Neural progenitor cell (in vitro differentiated cells): ENCODE measurements around the gene CYFIP1. TPM values are rescaled to one million over a fixed set of nuclear protein-coding genes. Genes with fewer than 3 reads are reported as not detected.
A peak's percentile ranks its signal among the peaks of the same experiment; 100 is the strongest.

Experiments
- DNase-seq: peaks from one replicate; pipeline ENCODE4 v3.0.0-alpha.2; 2016; ENCODE audit warnings: low spot score
- H2AFZ ChIP-seq: fragments of 200-600 bp; sonication (generic); replicated peaks from 2 replicates; pipeline ENCODE4 v1.6.1; 2016; ENCODE audit warnings: antibody characterized with exemption
- H3F3A ChIP-seq: fragments of 200-600 bp; sonication (generic); 2 replicates; pipeline ENCODE4 v1.6.1; 2016; ENCODE audit warnings: antibody characterized with exemption, low read depth
- H3K27ac ChIP-seq: fragments of 200-600 bp; sonication (generic); 2 replicates; pipeline ENCODE4 v1.5.1; 2016; ENCODE audit warnings: mild to moderate bottlenecking
- H3K27me3 ChIP-seq: fragments of 200-600 bp; sonication (generic); 2 replicates; pipeline ENCODE4 v1.6.1; 2016; ENCODE audit warnings: mild to moderate bottlenecking, moderate library complexity
- H3K36me3 ChIP-seq: fragments of 200-600 bp; sonication (generic); 2 replicates; pipeline ENCODE4 v1.5.1; 2016
- H3K4me1 ChIP-seq: fragments of 200-600 bp; sonication (generic); 2 replicates; pipeline ENCODE4 v1.6.1; 2016; ENCODE audit warnings: mixed run types
- H3K4me2 ChIP-seq: fragments of 200-600 bp; sonication (generic); 2 replicates; pipeline ENCODE4 v1.6.1; 2016
- H3K4me3 ChIP-seq: fragments of 200-600 bp; sonication (generic); 2 replicates; pipeline ENCODE4 v1.5.1; 2016
- H3K79me2 ChIP-seq: fragments of 200-600 bp; sonication (generic); 2 replicates; pipeline ENCODE4 v1.6.1; 2016; ENCODE audit warnings: low read depth
- H3K9ac ChIP-seq: fragments of 200-600 bp; sonication (generic); 2 replicates; pipeline ENCODE4 v1.6.1; 2016
- H3K9me3 ChIP-seq: fragments of 200-600 bp; sonication (generic); 2 replicates; pipeline ENCODE4 v1.5.1; 2016; ENCODE audit warnings: low read depth
- H4K20me1 ChIP-seq: fragments of 200-600 bp; sonication (generic); 2 replicates; pipeline ENCODE4 v1.6.1; 2016; ENCODE audit warnings: low read depth
- H3K27ac Mint-ChIP-seq: 3 replicates; pipeline ENCODE4 v1.8.0; 2021; ENCODE audit warnings: mixed read lengths
- H3K27me3 Mint-ChIP-seq: 2 replicates; pipeline ENCODE4 v1.8.0; 2022; ENCODE audit warnings: low read depth, mild to moderate bottlenecking, inconsistent platforms, moderate library complexity, mixed read lengths; ENCODE audit not compliant: insufficient read depth
- H3K36me3 Mint-ChIP-seq: 3 replicates; pipeline ENCODE4 v1.8.0; 2021; ENCODE audit warnings: mixed read lengths
- H3K4me1 Mint-ChIP-seq: 3 replicates; pipeline ENCODE4 v1.8.0; 2021; ENCODE audit warnings: mixed read lengths
- H3K4me3 Mint-ChIP-seq: 3 replicates; pipeline ENCODE4 v1.8.0; 2021; ENCODE audit warnings: mild to moderate bottlenecking, moderate library complexity, mixed read lengths
- H3K9me3 Mint-ChIP-seq: 3 replicates; pipeline ENCODE4 v1.8.0; 2020; ENCODE audit warnings: mixed read lengths
- EZH2 ChIP-seq: fragments of 200-600 bp; sonication (generic); IDR thresholded peaks from 2 replicates; pipeline ENCODE4 v1.6.1; 2017; ENCODE audit warnings: antibody characterized with exemption, mild to moderate bottlenecking, moderate library complexity
- EZH2phosphoT487 ChIP-seq: fragments of 200-600 bp; sonication (generic); IDR thresholded peaks from 2 replicates; pipeline ENCODE4 v1.6.1; 2017; ENCODE audit warnings: antibody characterized with exemption
- total RNA-seq: library from RNA; depleted of rRNA; stranded (reverse); fragments of >200 nt; gene quantifications from 2 replicates; pipeline ENCODE4 v1.2.3, GENCODE V29; 2015; ENCODE audit warnings: low replicate concordance
- TF ChIP-seq, protein P1 (sequence below): fragments of 200-600 bp; sonication (generic); IDR thresholded peaks from 2 replicates; pipeline ENCODE4 v1.5.1; 2017; ENCODE audit warnings: antibody characterized with exemption, mild to moderate bottlenecking

The CYFIP1 gene
- total RNA-seq, result 94.6 and 112 TPM in 2 replicates

DNA sequence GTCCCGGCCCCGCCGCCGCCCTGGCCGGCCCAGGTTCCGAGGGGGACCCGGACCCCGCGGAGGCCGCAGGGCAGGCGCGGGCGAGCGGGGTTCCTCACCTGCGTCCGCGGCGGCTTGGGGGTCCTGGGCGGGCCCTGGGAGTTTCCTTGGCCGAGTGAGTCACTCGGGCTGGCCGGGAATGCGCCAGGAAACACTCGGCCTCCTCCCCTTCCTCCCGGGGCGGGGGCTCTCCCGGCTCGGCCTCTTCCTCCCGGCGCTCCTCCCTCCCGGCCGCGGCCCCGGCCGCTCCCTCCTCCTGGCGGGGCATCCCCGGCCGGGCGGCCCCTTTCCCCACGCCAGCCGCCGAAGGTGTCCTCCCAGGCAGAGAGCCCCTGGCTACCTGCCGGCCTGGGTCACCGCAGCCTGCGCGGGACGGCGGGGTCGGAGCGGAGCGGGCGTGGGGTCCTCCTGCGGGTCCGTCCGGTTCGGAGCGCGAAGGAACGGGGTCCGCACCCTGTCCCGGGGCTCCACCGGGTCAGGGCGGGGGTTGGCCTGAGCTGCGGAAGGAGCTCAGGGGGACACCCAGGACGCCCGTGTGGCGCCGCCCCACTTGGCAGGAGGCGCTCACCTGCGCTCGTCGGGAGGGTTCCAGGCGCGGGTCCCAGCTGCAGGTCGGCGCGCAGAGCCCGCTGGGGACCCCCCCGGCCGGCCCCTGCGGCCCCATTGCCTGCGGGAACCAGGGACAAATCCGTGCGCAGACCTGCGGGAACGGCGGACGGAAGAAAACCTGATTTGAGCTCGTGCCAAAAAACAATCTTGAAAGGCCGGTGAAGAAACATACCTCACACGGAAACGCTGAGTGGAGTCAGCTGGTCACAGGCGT is at the start of gene CYFIP1:
TSS of gene CYFIP1 (minus strand) at position 180 of the 862 bp plus-strand sequence. CDS start 33,083 bp downstream, outside the sequence.
- Histone ChIP-seq H3K27ac (no peak within 1 kb of the TSS), H3F3A (peaks cover 12% of the 10 kb centered on the region), H3K4me2 (peak within 1 kb of the TSS; percentile 96), H3K79me2 (peaks cover 44% of the 10 kb centered on the region), H3K4me3 (peak within 1 kb of the TSS; percentile 93), H3K9ac (peak within 1 kb of the TSS; percentile 45), H2AFZ (peak within 1 kb of the TSS; percentile 90), H3K4me1 (peaks cover 4% of the 10 kb centered on the region), H3K27me3 (peaks cover 43% of the 10 kb centered on the region), H4K20me1 (peaks cover 43% of the 10 kb centered on the region), H3K9me3 (no peaks in the 10 kb centered on the region), H3K36me3 (no peaks in the 10 kb centered on the region)
- Mint-ChIP-seq H3K4me1 (peaks cover 8% of the 10 kb centered on the region), H3K27ac (peak within 1 kb of the TSS; percentile 24), H3K36me3 (peaks cover 2% of the 10 kb centered on the region), H3K9me3 (peaks cover 3% of the 10 kb centered on the region), H3K27me3 (peaks cover 5% of the 10 kb centered on the region), H3K4me3 (peak within 1 kb of the TSS; percentile 100)
- TF ChIP-seq EZH2phosphoT487 (peak; percentile 47), EZH2 (no peak)
- TF ChIP-seq, protein P1, sequence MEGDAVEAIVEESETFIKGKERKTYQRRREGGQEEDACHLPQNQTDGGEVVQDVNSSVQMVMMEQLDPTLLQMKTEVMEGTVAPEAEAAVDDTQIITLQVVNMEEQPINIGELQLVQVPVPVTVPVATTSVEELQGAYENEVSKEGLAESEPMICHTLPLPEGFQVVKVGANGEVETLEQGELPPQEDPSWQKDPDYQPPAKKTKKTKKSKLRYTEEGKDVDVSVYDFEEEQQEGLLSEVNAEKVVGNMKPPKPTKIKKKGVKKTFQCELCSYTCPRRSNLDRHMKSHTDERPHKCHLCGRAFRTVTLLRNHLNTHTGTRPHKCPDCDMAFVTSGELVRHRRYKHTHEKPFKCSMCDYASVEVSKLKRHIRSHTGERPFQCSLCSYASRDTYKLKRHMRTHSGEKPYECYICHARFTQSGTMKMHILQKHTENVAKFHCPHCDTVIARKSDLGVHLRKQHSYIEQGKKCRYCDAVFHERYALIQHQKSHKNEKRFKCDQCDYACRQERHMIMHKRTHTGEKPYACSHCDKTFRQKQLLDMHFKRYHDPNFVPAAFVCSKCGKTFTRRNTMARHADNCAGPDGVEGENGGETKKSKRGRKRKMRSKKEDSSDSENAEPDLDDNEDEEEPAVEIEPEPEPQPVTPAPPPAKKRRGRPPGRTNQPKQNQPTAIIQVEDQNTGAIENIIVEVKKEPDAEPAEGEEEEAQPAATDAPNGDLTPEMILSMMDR, result no peak
- DNase-seq, result peak; percentile 85

GRCh38 chr15:23026218-23026617 is 46.0 kb upstream of the CYFIP1 start:
- no peak overlapping the region for H3K4me2 ChIP-seq
- Mint-ChIP-seq H3K27ac (no peak overlapping the region), H3K4me1 (no peaks in the 10 kb centered on the region), H3K4me3 (no peak overlapping the region), H3K9me3 (no peaks in the 10 kb centered on the region), H3K27me3 (no peaks in the 10 kb centered on the region), H3K36me3 (peaks cover 17% of the 10 kb centered on the region)
- no peak overlapping the region for H3K9ac ChIP-seq
- H4K20me1 ChIP-seq, result no peaks in the 10 kb centered on the region
- no peak overlapping the region for H2AFZ ChIP-seq
- no peaks in the 10 kb centered on the region for H3K79me2 ChIP-seq
- peaks cover 28% of the 10 kb centered on the region for H3K36me3 ChIP-seq
- TF ChIP-seq EZH2phosphoT487 (no peak), EZH2 (no peak)
- TF ChIP-seq, protein P1, result no peak
- no peak overlapping the region for H3K4me3 ChIP-seq
- DNase-seq, result no peak
- H3K27ac ChIP-seq, result no peak overlapping the region
- H3K9me3 ChIP-seq, result no peaks in the 10 kb centered on the region
- no peaks in the 10 kb centered on the region for H3F3A ChIP-seq
- no peaks in the 10 kb centered on the region for H3K27me3 ChIP-seq
- no peaks in the 10 kb centered on the region for H3K4me1 ChIP-seq

DNA sequence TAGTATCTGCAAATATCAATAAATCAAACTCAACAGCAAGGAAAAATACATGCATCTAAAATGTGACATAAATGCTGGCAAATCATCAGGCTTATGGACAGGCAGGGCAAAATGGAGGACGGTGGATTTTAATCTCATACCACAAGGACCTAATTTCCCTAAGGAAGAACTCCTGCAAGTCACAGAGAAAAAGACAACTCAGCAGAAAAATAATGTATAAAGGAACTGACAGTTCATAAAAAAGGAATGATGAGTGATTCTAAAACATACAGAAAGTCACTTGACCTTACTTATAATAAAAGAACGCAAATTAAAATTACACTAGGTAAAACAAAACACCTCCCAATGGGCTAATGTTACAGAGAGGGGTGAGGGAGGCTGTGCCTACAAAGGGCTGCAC is 42.0 kb upstream of the CYFIP1 start:
- Mint-ChIP-seq H3K4me3 (no peak overlapping the region), H3K4me1 (no peaks in the 10 kb centered on the region), H3K27me3 (no peaks in the 10 kb centered on the region), H3K9me3 (no peaks in the 10 kb centered on the region), H3K36me3 (peaks cover 18% of the 10 kb centered on the region), H3K27ac (no peak overlapping the region)
- H3K4me1 ChIP-seq, result no peaks in the 10 kb centered on the region
- no peak overlapping the region for H3K4me3 ChIP-seq
- H3K27me3 ChIP-seq, result no peaks in the 10 kb centered on the region
- peaks cover 17% of the 10 kb centered on the region for H3K36me3 ChIP-seq
- H3K9me3 ChIP-seq, result no peaks in the 10 kb centered on the region
- no peaks in the 10 kb centered on the region for H3F3A ChIP-seq
- H4K20me1 ChIP-seq, result no peaks in the 10 kb centered on the region
- no peak for TF ChIP-seq EZH2
- TF ChIP-seq, protein P1, result no peak
- no peak for TF ChIP-seq EZH2phosphoT487
- no peaks in the 10 kb centered on the region for H3K79me2 ChIP-seq
- no peak overlapping the region for H3K9ac ChIP-seq
- H3K4me2 ChIP-seq, result no peak overlapping the region
- no peak overlapping the region for H2AFZ ChIP-seq
- H3K27ac ChIP-seq, result no peak overlapping the region
- no peak for DNase-seq
